ENCODE data around the gene SOCS7. TPM values are rescaled to one million over a fixed set of nuclear protein-coding genes. Genes with fewer than 3 reads are reported as not detected.

The SOCS7 gene
- total RNA-seq, 1 donor from 2014 or later = 19.0 TPM

GRCh38 chr17:38449364-38449763 lies 97.7 kb downstream of the SOCS7 start:
- H3K4me3 ChIP-seq (ENCODE audit: low read depth, low read length) = no peak overlapping the region
- DNase-seq (ENCODE audit: low read depth) (peak; percentile 92), FAIRE-seq (no peak)
- TF ChIP-seq, protein P1, sequence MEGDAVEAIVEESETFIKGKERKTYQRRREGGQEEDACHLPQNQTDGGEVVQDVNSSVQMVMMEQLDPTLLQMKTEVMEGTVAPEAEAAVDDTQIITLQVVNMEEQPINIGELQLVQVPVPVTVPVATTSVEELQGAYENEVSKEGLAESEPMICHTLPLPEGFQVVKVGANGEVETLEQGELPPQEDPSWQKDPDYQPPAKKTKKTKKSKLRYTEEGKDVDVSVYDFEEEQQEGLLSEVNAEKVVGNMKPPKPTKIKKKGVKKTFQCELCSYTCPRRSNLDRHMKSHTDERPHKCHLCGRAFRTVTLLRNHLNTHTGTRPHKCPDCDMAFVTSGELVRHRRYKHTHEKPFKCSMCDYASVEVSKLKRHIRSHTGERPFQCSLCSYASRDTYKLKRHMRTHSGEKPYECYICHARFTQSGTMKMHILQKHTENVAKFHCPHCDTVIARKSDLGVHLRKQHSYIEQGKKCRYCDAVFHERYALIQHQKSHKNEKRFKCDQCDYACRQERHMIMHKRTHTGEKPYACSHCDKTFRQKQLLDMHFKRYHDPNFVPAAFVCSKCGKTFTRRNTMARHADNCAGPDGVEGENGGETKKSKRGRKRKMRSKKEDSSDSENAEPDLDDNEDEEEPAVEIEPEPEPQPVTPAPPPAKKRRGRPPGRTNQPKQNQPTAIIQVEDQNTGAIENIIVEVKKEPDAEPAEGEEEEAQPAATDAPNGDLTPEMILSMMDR (IDR thresholded peaks at IDR 0.05; ENCODE audit: insufficient read depth, low read length, severe bottlenecking) = peak; percentile 27
- no peaks in the 10 kb centered on the region for H3K36me3 ChIP-seq (ENCODE audit: control insufficient read depth, insufficient read depth, low read length)
- no peaks in the 10 kb centered on the region for H3K27me3 ChIP-seq (ENCODE audit: control insufficient read depth, insufficient read depth, low read length)

DNA sequence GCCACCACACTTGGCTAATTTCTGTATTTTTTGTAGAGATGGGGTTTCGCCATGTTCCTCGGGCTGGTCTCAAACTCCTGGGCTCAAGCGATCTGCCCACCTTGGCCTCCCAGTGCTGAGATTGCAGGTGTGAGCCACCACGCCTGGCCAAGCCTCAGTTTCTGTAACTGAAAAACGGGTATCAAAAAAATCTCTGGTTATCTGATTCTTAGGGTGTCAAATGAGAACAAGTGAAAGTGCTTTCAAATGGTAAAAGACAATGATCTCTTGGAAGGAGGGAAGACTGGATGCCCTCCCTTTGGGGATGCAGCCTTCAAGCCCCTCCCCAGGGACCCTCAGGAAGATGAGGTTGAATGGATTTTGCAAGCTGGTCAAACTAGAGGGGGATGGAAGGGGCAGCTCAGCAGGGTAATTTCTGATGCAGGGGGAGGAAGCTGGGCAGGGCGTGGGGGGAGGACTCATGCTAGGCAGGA lies 98.9 kb downstream of the SOCS7 start:
- TF ChIP-seq, protein P1 (IDR thresholded peaks at IDR 0.05; ENCODE audit: insufficient read depth, low read length, severe bottlenecking) = no peak
- H3K36me3 ChIP-seq (ENCODE audit: control insufficient read depth, insufficient read depth, low read length) = no peaks in the 10 kb centered on the region
- H3K4me3 ChIP-seq (ENCODE audit: low read depth, low read length) = no peak overlapping the region
- no peaks in the 10 kb centered on the region for H3K27me3 ChIP-seq (ENCODE audit: control insufficient read depth, insufficient read depth, low read length)
- DNase-seq (ENCODE audit: low read depth) = no peak
- no peak for FAIRE-seq

DNA sequence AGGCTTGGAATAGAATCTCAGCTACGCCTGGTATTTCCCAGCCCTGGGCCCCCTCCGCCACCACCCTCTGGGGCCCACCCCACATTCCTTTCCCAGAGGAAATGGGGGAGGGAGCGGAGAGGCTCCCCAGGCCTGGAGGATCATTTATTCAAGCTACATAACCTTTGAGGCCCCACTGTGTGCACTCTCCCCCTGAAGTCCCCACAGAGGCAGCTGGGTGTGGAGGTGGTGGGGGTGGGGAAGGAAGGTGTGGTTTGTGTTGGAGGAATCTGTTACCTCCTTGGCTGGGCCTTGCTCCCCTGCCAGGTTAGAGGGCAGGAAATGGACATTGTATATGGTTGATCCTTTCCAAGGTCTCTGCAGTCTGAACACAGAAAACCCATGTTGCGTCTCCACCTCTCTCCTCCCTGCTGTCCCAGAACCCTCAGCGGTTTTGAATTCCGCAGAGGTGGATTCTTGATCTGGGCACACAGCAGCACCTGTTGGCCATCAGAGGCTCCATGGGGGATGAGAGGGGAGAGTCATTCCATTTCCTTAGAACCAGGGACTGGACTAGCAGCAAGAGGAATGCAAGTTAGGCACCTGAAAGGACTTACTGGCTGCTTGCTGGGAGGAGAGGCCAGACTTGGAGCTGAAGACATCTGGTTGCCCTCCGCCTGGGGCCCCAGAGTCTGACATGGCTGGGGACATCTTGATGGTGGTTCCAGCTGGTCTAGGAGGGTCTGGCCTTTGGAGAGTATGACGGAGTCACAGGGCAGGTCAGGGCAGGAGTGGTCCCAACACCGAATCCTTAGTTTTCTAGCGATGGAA lies 99.6 kb downstream of the SOCS7 start:
- Histone ChIP-seq H3K4me3 (ENCODE audit: low read depth, low read length) (peak overlapping the region; percentile 38), H3K36me3 (ENCODE audit: control insufficient read depth, insufficient read depth, low read length) (no peaks in the 10 kb centered on the region), H3K27me3 (ENCODE audit: control insufficient read depth, insufficient read depth, low read length) (no peaks in the 10 kb centered on the region)
- DNase-seq (ENCODE audit: low read depth) = peak; percentile 63
- no peak for FAIRE-seq
- TF ChIP-seq, protein P1 (IDR thresholded peaks at IDR 0.05; ENCODE audit: insufficient read depth, low read length, severe bottlenecking) = no peak

GRCh38 chr17:38451840-38452529 lies 100.3 kb downstream of the SOCS7 start:
- FAIRE-seq = no peak
- Histone ChIP-seq H3K27me3 (ENCODE audit: control insufficient read depth, insufficient read depth, low read length) (no peaks in the 10 kb centered on the region), H3K36me3 (ENCODE audit: control insufficient read depth, insufficient read depth, low read length) (no peaks in the 10 kb centered on the region), H3K4me3 (ENCODE audit: low read depth, low read length) (peak overlapping the region; percentile 38)
- peak; percentile 85 for DNase-seq (ENCODE audit: low read depth)
- TF ChIP-seq, protein P1 (IDR thresholded peaks at IDR 0.05; ENCODE audit: insufficient read depth, low read length, severe bottlenecking) = no peak

DNA sequence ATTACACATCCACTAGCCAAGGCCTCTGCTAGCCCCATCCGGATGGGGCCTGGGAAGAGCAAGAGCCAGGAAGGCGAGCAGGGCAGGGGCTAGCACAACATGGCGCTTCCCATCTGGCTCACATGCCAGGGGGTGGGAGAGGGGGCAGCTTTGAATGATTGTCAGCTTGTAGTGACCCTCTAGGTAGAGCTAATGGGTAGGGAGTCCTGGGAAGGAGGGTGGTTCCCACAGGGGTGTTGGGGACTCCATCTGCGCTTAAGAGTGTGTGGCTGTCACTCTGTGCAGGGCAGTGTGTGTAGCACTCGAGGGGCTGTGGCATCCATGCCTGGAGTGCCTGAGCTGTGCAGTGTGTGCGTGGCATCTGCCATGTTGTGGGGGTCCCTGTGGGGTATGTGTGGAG lies 101.1 kb downstream of the SOCS7 start:
- Histone ChIP-seq H3K27me3 (ENCODE audit: control insufficient read depth, insufficient read depth, low read length) (no peaks in the 10 kb centered on the region), H3K36me3 (ENCODE audit: control insufficient read depth, insufficient read depth, low read length) (peaks cover 1% of the 10 kb centered on the region), H3K4me3 (ENCODE audit: low read depth, low read length) (no peak overlapping the region)
- FAIRE-seq (no peak), DNase-seq (ENCODE audit: low read depth) (no peak)
- TF ChIP-seq, protein P1 (IDR thresholded peaks at IDR 0.05; ENCODE audit: insufficient read depth, low read length, severe bottlenecking) = no peak

Data from bronchial epithelial cell (primary cell).